NCI-H1417 treated with DMSO at 0.1 percent for 48 hours (cell line): ENCODE results near the gene AMBRA1.

Experiments used
- DNase-seq: peaks from one replicate; lab custom pipeline; 2025; lab: John Stamatoyannopoulos, UW

Gene AMBRA1

DNA sequence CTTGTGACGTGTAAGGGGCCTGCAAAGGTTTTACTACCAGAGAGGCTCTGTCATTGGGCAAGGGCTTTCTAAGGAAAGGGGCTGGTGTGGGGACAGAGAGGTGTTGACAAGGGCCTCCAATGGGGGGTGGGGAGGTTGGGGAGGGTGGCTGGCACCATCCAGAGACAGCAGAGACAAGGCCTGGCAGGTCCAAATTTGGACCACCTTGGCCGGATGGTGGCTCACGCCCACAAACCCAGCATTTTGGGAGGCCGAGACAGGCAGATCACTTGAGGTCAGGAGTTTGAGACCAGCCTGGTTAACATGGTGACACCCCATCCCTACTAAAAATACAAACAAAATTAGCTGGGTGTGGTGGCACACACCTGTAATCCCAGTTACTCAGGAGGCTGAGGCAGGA is 200.1 kb downstream of the AMBRA1 start:
- no peak for DNase-seq

DNA sequence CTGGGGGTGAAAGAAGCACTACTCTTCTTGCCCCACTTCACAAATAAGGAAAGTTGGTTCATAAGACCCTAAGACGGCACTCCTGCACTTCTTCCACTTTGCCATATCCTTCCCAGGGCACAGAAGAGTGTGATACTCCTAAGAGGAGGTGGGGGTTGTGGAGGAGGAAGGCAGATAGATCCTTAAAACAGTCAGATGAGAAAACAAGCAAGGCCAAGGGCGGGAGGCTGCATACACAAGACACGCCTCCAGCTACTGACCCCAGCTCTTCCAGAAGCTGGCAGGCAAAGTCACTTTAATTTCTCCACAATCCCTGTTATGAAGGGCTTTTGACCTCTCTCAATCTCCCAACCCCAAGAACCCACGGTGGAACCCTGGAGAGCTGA is 200.6 kb downstream of the AMBRA1 start:
- DNase-seq, result no peak

DNA sequence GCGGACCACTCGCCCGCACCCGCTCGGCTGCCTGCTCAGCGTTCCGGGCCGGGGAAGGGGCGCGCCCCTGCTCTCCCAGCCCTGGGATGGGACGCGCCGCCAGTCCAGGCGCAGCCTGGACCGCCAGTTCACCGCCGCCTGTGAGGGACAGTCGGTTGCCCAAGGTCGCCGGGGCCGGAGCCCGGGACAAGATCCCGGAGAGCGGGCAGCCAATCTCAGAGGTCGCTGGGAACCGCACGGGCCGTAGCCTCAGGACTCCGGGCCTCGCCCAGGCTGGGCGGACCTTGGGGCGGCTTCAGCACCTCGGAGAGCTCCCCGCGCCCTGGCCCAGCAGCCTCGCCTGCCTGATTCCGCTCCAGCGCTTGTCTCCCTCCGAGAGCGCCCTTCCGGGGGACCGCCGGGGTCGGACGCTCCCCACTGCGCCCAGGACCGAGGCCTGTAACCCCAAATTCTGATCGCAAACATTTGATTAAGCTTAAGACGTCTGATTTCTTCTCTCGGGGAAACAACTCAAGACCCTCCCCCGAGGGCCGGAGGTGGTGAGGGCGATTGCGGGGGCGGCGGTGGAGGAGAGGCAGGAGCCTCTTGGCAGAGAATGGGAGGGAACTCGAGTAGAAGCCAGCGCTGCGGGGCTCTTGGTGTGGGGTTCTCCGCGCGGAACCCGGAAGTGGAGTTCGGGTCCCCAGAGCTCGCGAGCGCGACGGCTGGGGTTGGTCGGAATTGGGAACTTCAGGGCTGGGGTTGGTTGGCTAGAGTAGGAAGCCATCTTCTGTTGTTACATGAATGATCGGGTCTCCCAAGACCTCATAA is 201.2 kb downstream of the AMBRA1 start:
- DNase-seq, result no peak

DNA sequence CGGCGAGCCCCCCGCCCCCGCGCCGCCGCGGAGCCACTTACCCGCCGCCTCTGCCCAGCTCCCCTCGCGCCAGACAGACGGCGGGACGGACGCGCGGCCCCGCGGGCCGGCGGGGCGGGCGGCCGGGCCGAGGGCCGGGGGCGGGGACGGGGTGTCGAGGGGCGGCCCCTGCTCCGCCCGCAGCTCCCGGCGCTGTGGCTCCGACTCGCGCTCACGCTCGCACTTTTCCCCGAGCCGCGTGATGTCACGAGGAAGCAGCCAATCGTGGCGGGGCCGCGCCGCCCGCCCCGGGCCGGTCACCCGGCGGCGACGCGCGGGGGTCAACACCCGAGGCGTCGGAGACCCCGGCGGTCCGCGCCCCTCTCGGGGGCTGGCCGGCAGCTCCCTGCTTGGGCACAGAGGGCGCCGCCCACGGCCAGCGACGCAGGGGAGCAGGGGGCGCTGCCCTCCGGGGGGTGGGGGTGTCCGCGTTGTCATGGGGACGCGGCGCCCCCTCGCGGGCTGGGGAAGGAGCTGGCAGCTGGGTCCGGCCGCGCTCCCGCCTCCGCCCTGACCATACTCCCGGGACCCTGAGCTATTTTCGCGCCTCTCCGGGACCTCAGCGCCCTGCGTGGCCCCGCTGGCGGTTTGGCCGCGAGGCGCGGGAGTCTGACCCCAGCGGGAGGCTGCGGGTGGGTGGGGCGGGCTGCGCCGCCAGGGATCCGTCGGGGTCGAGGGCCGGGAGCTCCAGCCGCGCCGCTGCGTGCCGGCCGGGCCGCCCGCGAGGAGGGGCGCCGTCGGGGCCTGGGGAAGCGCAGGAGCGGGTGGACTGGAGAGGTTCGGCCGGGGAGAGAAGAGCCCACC is 202.0 kb downstream of the AMBRA1 start, which contains the start of gene CHRM4:
Gene CHRM4, minus strand, starts transcription at position 199 of the 843 bp plus-strand sequence. CDS start 5,219 bp downstream, outside the sequence.
- no peak for DNase-seq

DNA sequence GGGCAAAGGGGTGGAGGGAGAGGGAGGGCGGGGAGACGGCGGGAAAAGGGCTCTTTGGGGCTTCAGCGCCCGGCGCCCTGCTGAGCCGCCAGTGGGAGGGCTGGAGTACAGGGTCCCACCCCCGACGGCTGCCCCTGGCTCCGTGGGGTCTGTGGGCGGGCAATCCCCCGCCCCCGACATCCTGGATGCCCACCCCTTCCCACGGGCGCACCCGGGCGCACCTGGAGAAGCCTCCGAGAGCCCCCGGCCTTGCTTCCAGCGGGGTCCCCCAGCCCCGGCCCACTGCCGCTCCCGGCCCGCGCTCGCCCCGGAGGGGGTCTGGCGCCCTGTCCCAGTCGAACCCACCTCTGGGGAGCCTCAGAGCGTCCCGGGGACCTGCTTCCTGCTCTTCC is 202.6 kb downstream of the AMBRA1 start:
- DNase-seq, result no peak

DNA sequence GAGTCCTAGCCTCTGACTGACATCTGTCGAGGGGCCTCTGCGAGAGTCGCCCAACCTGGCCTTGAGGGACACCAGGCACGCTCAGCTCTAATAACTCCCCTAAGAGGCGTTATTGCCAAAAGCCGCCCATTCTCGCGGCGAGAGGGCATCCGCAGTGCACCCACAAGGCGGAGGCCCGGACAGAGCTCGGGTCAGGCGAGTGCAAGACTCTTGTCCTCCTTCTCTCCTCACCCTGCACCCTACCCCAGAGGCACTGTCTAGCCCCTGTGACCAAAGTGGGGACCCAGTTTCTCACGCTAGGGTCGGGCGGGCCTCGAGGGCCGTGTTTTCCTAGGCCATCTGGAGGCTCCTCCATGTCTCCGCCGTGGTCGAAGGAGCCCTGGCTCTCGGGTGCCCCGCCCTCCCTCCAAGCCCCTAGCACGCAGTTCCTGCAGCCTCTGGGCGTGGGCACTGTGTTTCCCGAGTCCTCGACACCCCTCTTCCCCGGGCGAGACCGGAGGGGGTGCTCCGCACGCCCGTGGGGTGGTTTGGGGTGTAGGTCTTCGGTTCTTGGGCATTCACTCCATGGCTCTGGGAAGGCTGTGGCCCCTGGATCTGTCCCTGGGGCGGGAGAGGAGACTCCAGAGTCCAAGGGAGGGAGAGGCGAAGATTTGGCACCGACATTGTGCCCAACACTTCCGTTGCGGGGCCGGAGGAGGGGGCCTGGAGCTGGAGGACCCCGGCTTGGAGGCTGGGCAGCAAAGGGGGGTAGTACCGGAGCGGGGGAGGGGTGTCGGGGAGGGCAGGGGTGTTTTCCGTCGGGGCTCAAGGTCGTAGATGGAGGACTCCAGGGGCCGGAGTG is 203.3 kb downstream of the AMBRA1 start:
- no peak for DNase-seq

DNA sequence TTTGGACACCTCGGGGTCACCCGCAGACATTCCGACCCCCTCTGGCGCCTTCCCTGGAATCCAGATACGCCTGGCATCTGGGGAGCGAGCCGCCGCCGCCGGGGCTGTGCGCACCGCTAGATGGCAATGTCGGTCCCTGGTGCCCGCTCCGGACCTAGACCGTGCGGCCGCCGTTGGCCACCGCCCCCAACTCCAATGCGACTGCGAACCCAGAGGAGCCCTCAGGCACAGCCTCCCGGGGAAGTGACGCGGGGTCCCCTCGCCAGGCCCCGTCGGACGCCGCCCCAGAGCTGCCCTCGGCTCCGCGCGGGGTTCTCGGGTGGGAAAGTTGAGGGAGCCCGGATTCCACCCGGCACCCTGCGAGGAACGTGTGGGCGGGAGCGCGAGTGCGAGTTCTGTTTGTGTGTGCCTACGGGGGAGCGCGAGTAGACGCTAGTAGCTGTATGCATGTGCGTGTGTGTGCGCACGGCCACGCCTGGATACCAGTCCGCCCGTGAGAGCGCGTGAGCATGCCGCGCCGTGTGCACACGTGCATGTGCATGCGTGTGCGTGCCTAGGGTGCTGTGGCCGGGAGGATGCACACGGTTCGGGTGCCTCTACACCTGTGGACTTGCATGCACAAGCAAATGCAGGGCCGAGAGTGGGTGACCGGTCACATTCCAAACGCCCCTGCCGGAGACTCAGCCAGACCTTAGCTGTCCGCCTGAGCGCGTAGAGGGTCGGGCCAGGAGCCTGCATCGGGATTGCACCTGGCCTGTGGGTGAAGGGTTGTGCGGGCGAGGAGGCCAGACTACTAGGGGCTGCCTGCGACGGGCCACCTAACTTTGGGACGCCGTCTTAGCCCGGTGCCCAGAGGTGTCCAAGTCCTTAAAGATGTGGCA is 204.1 kb downstream of the AMBRA1 start:
- no peak for DNase-seq

DNA sequence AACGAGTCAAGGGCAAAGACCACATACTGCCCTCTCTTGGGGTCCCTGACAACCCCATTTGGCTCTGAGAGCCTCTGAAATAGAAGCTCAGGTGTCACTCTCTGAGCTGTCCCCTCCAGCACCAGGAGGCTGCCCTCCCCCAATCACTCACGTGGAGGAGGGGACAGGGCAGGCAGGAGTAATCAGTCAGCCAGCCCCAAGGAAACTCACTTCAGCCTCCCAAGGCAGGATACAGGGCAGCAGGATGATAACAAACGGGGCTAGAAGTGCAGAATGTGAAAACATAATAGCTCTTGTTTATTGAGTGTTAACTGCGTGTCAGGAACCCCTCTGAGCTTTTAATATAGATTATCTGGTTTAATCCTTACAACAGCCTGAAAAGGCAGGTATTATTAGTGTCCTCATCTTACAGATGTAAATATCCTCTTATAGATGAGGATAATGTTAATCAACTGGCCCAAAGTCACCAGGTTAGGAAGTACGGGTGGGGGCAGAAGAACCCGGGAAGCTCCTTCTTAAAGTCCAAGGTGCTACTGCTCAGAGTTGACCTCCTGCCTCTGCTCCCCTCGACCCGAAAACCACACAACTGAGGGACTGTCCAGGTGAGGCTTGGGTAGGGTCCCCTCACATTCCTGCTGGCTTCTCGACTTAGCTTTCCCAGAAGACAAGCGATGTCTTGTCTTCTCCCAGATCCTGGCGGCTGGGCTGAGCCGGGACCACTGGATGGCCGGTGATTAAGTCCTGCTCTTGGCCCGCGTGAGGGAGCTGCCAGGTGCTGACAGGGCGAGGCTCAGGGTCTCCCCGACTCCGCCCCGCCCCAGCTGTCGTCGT is 205.0 kb downstream of the AMBRA1 start:
- no peak for DNase-seq

DNA sequence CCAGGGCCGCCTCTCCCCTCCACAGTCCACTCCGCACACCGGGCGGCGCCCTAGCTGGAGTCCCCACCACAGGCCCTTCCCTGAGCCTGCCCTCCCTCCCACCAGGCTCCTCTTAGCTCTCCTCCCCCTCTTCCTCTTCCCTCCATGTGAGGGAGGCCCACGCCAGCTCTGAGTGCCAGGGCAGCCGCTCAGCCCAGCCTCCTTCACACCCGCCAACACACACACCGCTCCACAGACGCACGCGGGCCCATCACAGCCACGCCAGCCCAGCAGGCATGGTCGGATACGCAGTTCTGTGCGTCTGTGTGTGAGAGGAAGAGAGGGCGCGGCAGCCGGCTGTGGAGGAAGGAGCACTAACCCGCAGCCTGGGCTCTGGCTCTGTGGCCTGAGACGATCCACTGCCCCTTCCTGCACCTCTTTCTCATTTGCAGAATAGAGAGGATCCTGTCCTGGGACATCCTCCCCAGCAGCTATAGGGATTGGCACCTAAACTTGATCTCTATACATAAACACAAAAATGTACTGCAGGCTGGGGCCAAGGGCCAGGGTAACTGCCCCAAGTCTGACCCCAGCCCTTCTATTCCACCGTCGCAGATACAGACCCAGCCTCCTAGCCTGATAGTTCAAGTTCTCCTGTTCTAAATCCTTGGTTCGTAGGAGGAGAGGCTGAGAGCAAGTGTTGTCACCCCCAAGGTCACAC is 205.8 kb downstream of the AMBRA1 start:
- DNase-seq, result no peak

DNA sequence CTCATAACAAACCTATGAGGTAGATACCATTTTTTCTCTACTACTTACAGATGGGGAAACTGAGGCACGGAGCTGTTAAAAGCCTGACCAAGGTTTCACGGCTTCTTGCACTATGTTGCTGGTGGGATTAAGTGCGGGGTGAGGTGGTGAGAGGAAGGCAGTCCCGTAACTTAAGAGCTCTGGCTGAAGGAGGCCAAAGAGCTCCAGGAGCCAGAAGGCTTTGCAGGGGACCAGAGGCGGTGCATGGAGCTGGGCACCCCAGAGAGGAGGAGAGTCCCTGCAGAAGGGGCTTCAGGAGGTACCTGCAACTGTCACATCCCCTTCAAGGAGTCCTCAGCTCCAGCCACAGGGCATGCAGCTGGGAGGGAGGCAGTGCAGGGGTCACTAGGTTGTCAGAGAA is 206.4 kb downstream of the AMBRA1 start:
- no peak for DNase-seq

DNA sequence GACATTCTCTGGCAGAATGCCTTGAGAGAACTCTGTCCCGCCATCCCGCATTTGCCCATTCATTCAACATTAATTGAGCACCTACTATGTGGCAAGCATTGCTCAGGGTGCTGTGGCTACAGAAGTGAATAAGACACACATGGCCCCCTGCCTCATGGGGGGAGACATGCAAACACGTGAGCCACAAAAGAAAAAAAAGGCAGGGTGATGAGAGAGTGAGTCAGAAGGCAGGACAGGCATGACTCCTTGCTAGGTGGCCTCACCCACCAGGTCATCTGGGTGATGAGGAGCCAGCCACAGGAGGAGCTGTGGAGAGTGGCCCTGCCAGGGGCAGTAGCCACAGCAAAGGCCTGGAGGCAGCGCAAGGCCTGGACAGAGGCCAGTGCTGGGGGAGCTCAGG is 207.1 kb downstream of the AMBRA1 start:
- no peak for DNase-seq

DNA sequence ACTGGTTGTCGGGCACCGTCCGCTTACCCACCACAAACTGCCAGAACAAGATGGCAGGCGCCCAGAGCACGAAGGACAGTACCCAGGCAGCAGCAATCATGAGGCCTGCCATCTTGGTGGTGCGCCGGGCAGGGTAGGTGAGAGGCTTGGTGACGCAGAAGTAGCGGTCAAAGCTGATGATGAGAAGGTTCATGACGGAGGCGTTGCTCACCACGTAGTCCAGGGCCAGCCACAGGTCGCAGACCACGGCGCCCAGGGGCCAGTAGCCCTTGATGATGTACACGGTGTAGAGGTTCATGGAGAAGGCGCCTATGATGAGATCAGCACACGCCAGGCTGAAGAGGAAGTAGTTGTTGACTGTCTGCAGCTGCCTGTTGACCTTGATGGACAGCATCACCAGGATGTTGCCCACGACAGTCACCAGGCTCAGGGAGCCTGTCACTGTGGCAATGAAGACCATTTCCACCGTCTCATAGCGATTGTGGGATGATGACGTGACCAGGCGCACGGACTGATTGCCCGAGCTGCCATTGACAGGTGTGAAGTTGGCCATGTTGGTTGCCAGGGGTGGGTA is 207.7 kb downstream of the AMBRA1 start:
- no peak for DNase-seq

DNA sequence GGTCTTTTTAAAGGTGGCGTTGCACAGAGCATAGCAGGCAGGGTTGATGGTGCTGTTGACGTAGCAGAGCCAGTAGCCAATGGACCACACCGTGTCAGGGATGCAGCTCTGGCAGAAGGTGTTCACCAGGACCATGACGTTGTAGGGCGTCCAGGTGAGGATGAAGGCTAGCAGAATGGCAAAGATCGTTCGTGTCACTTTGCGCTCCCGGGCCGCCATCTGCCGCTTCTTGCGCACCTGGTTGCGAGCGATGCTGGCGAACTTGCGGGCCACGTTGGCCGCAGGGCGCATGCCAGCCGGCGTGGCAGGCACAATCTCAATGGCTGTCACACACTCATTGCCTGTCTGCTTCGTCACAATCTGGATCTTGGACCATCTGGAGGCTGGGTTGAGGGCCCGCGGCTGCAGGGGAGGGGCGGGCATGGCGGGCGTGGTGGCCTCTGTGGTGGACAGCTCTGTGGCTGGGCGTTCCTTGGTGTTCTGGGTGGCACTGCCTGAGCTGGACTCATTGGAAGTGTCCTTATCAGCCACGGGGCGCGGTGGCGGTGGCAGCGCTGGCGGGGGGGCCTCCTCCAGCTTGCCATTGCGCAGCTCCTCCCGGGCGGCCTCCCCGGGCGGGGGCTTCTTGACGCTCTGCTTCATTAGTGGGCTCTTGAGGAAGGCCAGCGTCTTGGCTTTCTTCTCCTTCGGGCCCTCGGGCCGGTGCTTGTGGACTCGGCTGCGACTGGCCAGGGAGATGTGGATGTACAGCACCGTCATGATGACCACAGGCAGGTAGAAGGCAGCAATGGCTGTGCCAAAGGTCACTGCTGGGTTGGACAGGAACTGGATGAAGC is 208.4 kb downstream of the AMBRA1 start:
- DNase-seq, result no peak

DNA sequence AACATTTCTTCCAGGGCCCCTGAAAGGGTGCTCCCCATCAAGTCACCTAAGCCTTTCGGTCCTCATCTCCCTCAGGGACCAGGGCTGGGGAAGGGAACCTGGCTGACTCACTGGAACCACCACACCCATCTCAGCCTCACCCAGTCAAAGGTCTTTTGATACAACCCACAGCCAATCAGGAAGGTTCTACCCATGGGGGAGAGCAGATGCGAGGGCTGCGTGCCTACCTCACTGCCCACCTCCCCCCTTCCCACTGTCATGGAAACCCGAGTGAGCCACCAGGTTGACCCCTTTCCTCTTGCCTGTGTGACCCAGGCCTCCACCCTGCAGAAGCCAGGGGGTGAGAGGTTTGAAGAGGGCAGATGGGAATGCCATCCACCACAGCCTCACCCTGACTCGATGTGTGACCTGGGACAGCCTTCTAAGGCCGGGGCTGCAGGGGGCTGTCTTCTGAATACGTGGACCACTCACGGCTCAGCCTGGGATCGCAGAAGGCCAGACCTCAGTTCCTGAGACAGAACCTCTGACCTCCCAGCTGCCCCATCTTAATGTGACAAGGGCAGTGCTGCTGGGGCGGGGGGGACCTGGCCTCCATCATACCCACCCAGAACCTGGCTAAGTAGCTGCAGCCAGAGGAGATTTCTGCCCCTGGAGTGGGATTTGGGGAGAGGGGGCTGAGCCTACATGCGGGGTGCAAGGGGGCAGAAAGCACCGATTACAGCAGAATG is 209.7 kb downstream of the AMBRA1 start:
- DNase-seq, result no peak

DNA sequence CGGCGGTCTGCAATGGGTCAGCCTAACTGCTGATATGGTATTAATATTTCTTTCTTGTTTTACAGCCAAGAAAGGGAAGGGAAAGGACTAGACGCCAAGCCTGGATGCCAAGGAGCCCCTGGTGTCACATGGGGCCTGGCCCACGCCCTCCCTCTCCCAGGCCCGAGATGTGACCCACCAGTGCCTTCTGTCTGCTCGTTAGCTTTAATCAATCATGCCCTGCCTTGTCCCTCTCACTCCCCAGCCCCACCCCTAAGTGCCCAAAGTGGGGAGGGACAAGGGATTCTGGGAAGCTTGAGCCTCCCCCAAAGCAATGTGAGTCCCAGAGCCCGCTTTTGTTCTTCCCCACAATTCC is 210.4 kb downstream of the AMBRA1 start:
- no peak for DNase-seq

DNA sequence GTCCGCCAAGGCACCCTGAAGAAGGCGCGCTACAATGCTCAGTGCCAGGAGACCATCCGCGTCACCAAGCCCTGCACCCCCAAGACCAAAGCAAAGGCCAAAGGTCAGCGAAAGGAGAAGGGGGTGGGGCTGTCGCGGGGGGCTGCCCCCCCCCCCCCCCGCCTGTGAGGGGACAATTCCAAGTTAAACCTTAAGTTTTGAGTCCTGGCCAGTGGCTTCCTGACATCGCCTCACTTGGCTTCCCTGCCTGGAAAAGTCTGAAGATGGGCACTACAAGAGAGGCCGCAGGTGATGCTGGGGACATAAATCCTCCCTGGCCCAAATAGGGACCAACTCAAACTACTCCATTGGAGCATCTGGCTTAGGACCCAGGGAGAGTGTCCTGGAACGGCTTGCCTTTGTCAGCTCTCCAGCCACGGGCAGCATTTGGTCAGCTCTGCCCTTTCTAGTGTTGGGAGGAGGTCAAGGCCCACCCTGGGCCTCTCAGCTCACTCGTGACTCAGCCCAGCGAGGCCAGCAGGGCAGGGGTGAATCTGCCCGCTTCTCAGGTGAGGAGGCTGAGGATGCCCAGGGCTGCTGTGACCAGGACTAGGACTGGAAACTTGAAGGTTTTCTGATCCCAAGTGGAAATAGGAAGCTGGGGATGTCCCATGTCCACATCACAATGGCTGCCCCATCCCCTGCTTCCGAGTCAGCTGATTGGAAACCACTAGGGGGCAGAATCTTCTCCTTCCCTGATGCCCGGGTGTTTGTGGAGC is 211.0 kb downstream of the AMBRA1 start:
- no peak for DNase-seq
